CD1c-positive myeloid dendritic cell (primary cell): Measurements from ENCODE around the gene PDE6H.
A peak's percentile ranks its signal among the peaks of the same experiment; 100 is the strongest.

Experiments
- DNase-seq: peaks from one replicate; pipeline ENCODE4 v3.0.0-alpha.2; 2016; ENCODE audit errors: extremely low spot score

The PDE6H gene

GRCh38 chr12:14972816-14973215, at the start of gene PDE6H:
Gene PDE6H, plus strand, starts transcription at chr12:14973042. Its CDS starts 4,971 bp downstream, at chr12:14978013.
- no peak for DNase-seq

- no peak for DNase-seq
Measured at GRCh38 chr12:14923944-14924343, 48.9 kb upstream of the PDE6H start.

- no peak for DNase-seq
Measured at GRCh38 chr12:14924541-14924940, 48.3 kb upstream of the PDE6H start.

GRCh38 chr12:14927267-14927666, 45.6 kb upstream of the PDE6H start:
- DNase-seq: no peak

GRCh38 chr12:14928931-14929330, 43.9 kb upstream of the PDE6H start:
- DNase-seq: no peak

GRCh38 chr12:14930299-14930698, 42.5 kb upstream of the PDE6H start:
- DNase-seq: no peak

GRCh38 chr12:14931359-14931758, 41.5 kb upstream of the PDE6H start:
- no peak for DNase-seq

GRCh38 chr12:14931791-14932560, 40.9 kb upstream of the PDE6H start:
- no peak for DNase-seq

GRCh38 chr12:14934511-14934910, 38.3 kb upstream of the PDE6H start:
- DNase-seq: no peak

- DNase-seq: no peak
Measured at GRCh38 chr12:14935031-14935430, 37.8 kb upstream of the PDE6H start.

GRCh38 chr12:14936224-14936861, 36.5 kb upstream of the PDE6H start:
- DNase-seq: no peak

- no peak for DNase-seq
Measured at GRCh38 chr12:14937014-14937413, 35.8 kb upstream of the PDE6H start.

- DNase-seq: peak; percentile 17
Measured at GRCh38 chr12:14937689-14938088, 35.2 kb upstream of the PDE6H start.

- DNase-seq: no peak
Measured at GRCh38 chr12:14938301-14938700, 34.5 kb upstream of the PDE6H start, which contains the start of gene ERP27. Gene ERP27, minus strand, starts transcription at chr12:14938537. Its CDS starts 29 bp downstream, at chr12:14938508.

- no peak for DNase-seq
Measured at GRCh38 chr12:14941369-14941768, 31.5 kb upstream of the PDE6H start.

GRCh38 chr12:14942196-14942931, 30.5 kb upstream of the PDE6H start:
- no peak for DNase-seq

GRCh38 chr12:14946162-14946561, 26.7 kb upstream of the PDE6H start:
- no peak for DNase-seq

GRCh38 chr12:14946861-14947260, 26.0 kb upstream of the PDE6H start:
- no peak for DNase-seq

GRCh38 chr12:14948672-14949071, 24.2 kb upstream of the PDE6H start:
- peak; percentile 83 for DNase-seq

- no peak for DNase-seq
Measured at GRCh38 chr12:14949631-14950030, 23.2 kb upstream of the PDE6H start.

- no peak for DNase-seq
Measured at GRCh38 chr12:14950421-14950820, 22.4 kb upstream of the PDE6H start.

GRCh38 chr12:14950982-14951746, 21.7 kb upstream of the PDE6H start:
- no peak for DNase-seq
